CD14-positive monocyte (primary cell): ENCODE data around the gene BPTF. TPM values are rescaled to one million over a fixed set of nuclear protein-coding genes. Genes with fewer than 3 reads are reported as not detected.

Experiments used
- DNase-seq, 3 donors: peaks; one replicate each; pipeline ENCODE4 v3.0.0-alpha.2; 2011 to 2022
- H2AFZ ChIP-seq: 2 replicates; pipeline ENCODE4 v1.6.0; 2012; ENCODE audit warnings: mild to moderate bottlenecking, low read depth, low read length, inconsistent platforms; ENCODE audit not compliant: insufficient read depth, poor library complexity, severe bottlenecking
- H3K27ac ChIP-seq, 2 donors: 1 replicate in 1 of 2; 2 replicates in 1 of 2; pipeline ENCODE4 v1.5.1; 2012 to 2013; ENCODE audit warnings: low read length in 2 of 2, control low read depth in 1 of 2, inconsistent platforms in 1 of 2, low read depth in 1 of 2, mild to moderate bottlenecking in 1 of 2
- H3K27me3 ChIP-seq, 2 donors: one replicate each; pipeline versions ENCODE4 v1.6.0 to v1.6.1; 2011 to 2013; ENCODE audit warnings: low read length in 2 of 2; ENCODE audit not compliant: control insufficient read depth in 2 of 2, insufficient read depth in 2 of 2
- H3K36me3 ChIP-seq, 2 donors: replicated peaks in 1 of 2; 1 replicate in 1 of 2; 2 replicates in 1 of 2; pipeline versions ENCODE4 v1.5.1 to v1.6.1; 2012 to 2013; ENCODE audit warnings: low read length in 2 of 2, control low read depth in 1 of 2, inconsistent platforms in 1 of 2, mild to moderate bottlenecking in 1 of 2; ENCODE audit not compliant: insufficient read depth in 2 of 2, control insufficient read depth in 1 of 2
- H3K4me1 ChIP-seq, 2 donors: 1 replicate in 1 of 2; 2 replicates in 1 of 2; pipeline versions ENCODE4 v1.5.1 to v1.6.1; 2012 to 2013; ENCODE audit warnings: low read length in 2 of 2, control low read depth in 1 of 2, inconsistent platforms in 1 of 2, mild to moderate bottlenecking in 1 of 2, moderate library complexity in 1 of 2; ENCODE audit not compliant: insufficient read depth in 2 of 2, control insufficient read depth in 1 of 2
- H3K4me2 ChIP-seq: replicated peaks from 2 replicates; pipeline ENCODE3; 2012; ENCODE audit warnings: low read length, moderate library complexity, mild to moderate bottlenecking; ENCODE audit not compliant: poor library complexity, severe bottlenecking; ENCODE audit errors: extremely low read depth
- H3K4me3 ChIP-seq, 3 experiments: fragments of 200-600 bp in 1 of 3; sonication (generic) in 1 of 3; replicated peaks in 1 of 3; 1 replicate in 2 of 3; 2 replicates in 1 of 3; pipeline ENCODE4 v1.5.1; 2011 to 2013; ENCODE audit warnings: low read length in 3 of 3, mild to moderate bottlenecking in 3 of 3, control low read depth in 2 of 3, low read depth in 2 of 3, inconsistent platforms in 1 of 3, moderate library complexity in 1 of 3
- H3K79me2 ChIP-seq: 2 replicates; pipeline ENCODE4 v1.6.0; 2012; ENCODE audit warnings: mild to moderate bottlenecking, control low read depth, inconsistent platforms, low read length, moderate library complexity; ENCODE audit not compliant: insufficient read depth
- H3K9ac ChIP-seq: 2 replicates; pipeline ENCODE4 v1.6.0; 2017; ENCODE audit warnings: low read length, mild to moderate bottlenecking; ENCODE audit not compliant: insufficient read depth, poor library complexity, severe bottlenecking
- H3K9me3 ChIP-seq, 2 donors: replicated peaks in 1 of 2; 1 replicate in 1 of 2; 2 replicates in 1 of 2; pipeline versions ENCODE4 v1.5.1 to v1.6.1; 2012 to 2013; ENCODE audit warnings: low read length in 2 of 2, control low read depth in 1 of 2; ENCODE audit not compliant: control insufficient read depth in 1 of 2, insufficient read depth in 1 of 2
- H4K20me1 ChIP-seq: 2 replicates; pipeline ENCODE4 v1.6.0; 2012; ENCODE audit warnings: mild to moderate bottlenecking, low read length, control low read depth, moderate library complexity; ENCODE audit not compliant: insufficient read depth
- H3K27ac Mint-ChIP-seq, 7 donors: one replicate each; pipeline ENCODE4 v1.8.0; 2020; ENCODE audit warnings: mild to moderate bottlenecking in 7 of 7, mixed read lengths in 7 of 7, moderate library complexity in 6 of 7, inconsistent platforms in 2 of 7
- H3K27me3 Mint-ChIP-seq, 3 donors: one replicate each; pipeline ENCODE4 v1.8.0; 2021 to 2022; ENCODE audit warnings: low read depth in 3 of 3, mild to moderate bottlenecking in 3 of 3, mixed read lengths in 3 of 3, moderate library complexity in 3 of 3, inconsistent platforms in 1 of 3
- H3K36me3 Mint-ChIP-seq, 2 donors: one replicate each; pipeline ENCODE4 v1.8.0; 2020; ENCODE audit warnings: mixed read lengths in 2 of 2, inconsistent platforms in 1 of 2, mild to moderate bottlenecking in 1 of 2
- H3K4me1 Mint-ChIP-seq: one replicate; pipeline ENCODE4 v1.8.0; 2020; ENCODE audit warnings: mild to moderate bottlenecking, mixed read lengths
- H3K4me3 Mint-ChIP-seq, 2 donors: one replicate each; pipeline ENCODE4 v1.8.0; 2020; ENCODE audit warnings: mild to moderate bottlenecking in 2 of 2, mixed read lengths in 2 of 2, moderate library complexity in 1 of 2
- H3K9me3 Mint-ChIP-seq, 7 donors: one replicate each; pipeline ENCODE4 v1.8.0; 2020 to 2022; ENCODE audit warnings: mixed read lengths in 7 of 7, mild to moderate bottlenecking in 6 of 7, moderate library complexity in 6 of 7, inconsistent platforms in 2 of 7
- CTCF ChIP-seq: fragments of 200-600 bp; IDR thresholded peaks from one replicate; pipeline ENCODE4 v1.8.0; 2022; ENCODE audit warnings: antibody characterized with exemption, mild to moderate bottlenecking
- WGBS: methylation state at CpG from one replicate; pipeline ENCODE4 v1.1.5; 2013; ENCODE audit warnings: missing lambda C conversion rate; ENCODE audit not compliant: insufficient coverage; 5-methylcytosine and 5-hydroxymethylcytosine counted together
- intact Hi-C, 2 donors: fragments of 100-400 bp; cut with micrococcal nuclease; formaldehyde crosslinking; loops; one replicate each; pipeline versions ENCODE4 v1.15.0 to v1.15.1; 2023
- polyA plus RNA-seq, 3 donors: library from polyadenylated mRNA; depleted of rRNA in 1 of 3; unstranded in 2 of 3; stranded (reverse) in 1 of 3; fragments of 300-500 nt in 2 of 3; fragments of >200 nt in 1 of 3; fragmentation: Illumina TruSeq in 2 of 3; gene quantifications; 1 replicate in 2 of 3; 2 replicates in 1 of 3; pipeline ENCODE4 v1.2.3, GENCODE V29; 2012 to 2021

Gene BPTF
- polyA plus RNA-seq, 3 donors: 1.9 to 51.1 (median 4.5) TPM

GRCh38 chr17:67838538-67838937, 13.2 kb downstream of the BPTF start:
- WGBS: 100% methylated on average over 1 of the region's 3 CpGs
- Histone ChIP-seq H3K4me2 (no peak overlapping the region), H3K9me3 (no peaks in the 10 kb centered on the region)

GRCh38 chr17:67841992-67842391, 16.7 kb downstream of the BPTF start:
- H3K27ac ChIP-seq: no peak overlapping the region
- DNase-seq: no peak
- peaks cover 94% of the 10 kb centered on the region for H3K79me2 ChIP-seq
- H3K9me3 Mint-ChIP-seq: no peaks in the 10 kb centered on the region
- H2AFZ ChIP-seq: no peak overlapping the region
- H3K27me3 ChIP-seq: no peaks in the 10 kb centered on the region
- no peak overlapping the region for H3K4me2 ChIP-seq
- no peaks in the 10 kb centered on the region for H3K9me3 ChIP-seq
- peaks cover 0 to 1% (median 0%) of the 10 kb centered on the region in 3 donors for H3K27me3 Mint-ChIP-seq
- H3K36me3 ChIP-seq: no peaks in the 10 kb centered on the region
- H3K36me3 Mint-ChIP-seq: peaks cover 3 to 12% of the 10 kb centered on the region in 2 donors
- intact Hi-C loops: no loop called here
- peak overlapping the region in 1 of 7 donors; percentile 8 for H3K27ac Mint-ChIP-seq
- H3K4me3 Mint-ChIP-seq: no peak overlapping the region
- no peak overlapping the region for H3K4me3 ChIP-seq
- H4K20me1 ChIP-seq: peaks cover 84% of the 10 kb centered on the region
- WGBS: no CpG with 5 or more reads among the region's 2 CpGs
- no peak overlapping the region for H3K9ac ChIP-seq
- H3K4me1 ChIP-seq: no peaks in the 10 kb centered on the region
- H3K4me1 Mint-ChIP-seq: peaks cover 23% of the 10 kb centered on the region
- no peak for TF ChIP-seq CTCF

More at GRCh38 chr17:67838538-67838937, 13.2 kb downstream of the BPTF start:
- H2AFZ ChIP-seq: no peak overlapping the region
- H3K4me3 ChIP-seq: no peak overlapping the region
- peaks cover 2 to 4% of the 10 kb centered on the region in 2 donors for H3K36me3 Mint-ChIP-seq
- DNase-seq: no peak
- peaks cover 0 to 7% of the 10 kb centered on the region in 2 donors for H3K36me3 ChIP-seq
- peaks cover 10 to 12% of the 10 kb centered on the region in 2 donors for H3K4me1 ChIP-seq
- intact Hi-C loops: no loop called here
- H3K79me2 ChIP-seq: peaks cover 96% of the 10 kb centered on the region
- peaks cover 95% of the 10 kb centered on the region for H4K20me1 ChIP-seq
- H3K4me1 Mint-ChIP-seq: peaks cover 48% of the 10 kb centered on the region
- H3K4me3 Mint-ChIP-seq: no peak overlapping the region
- no peak overlapping the region for H3K9ac ChIP-seq
- no peaks in the 10 kb centered on the region for H3K27me3 ChIP-seq
- H3K27me3 Mint-ChIP-seq: peaks cover 0 to 1% (median 0%) of the 10 kb centered on the region in 3 donors
- no peak overlapping the region for H3K27ac ChIP-seq
- no peaks in the 10 kb centered on the region for H3K9me3 Mint-ChIP-seq
- no peak for TF ChIP-seq CTCF
- H3K27ac Mint-ChIP-seq: peak overlapping the region in 2 of 7 donors; percentile 3 to 57
